Karpas-422 (cell line): ENCODE results near the gene OR52H1. TPM values are rescaled to one million over a fixed set of nuclear protein-coding genes. Genes with fewer than 3 reads are reported as not detected.

ENCODE experiments used
- DNase-seq: peaks from one replicate; pipeline ENCODE4 v3.0.0-alpha.2; 2015
- H2AFZ ChIP-seq: fragments of 200-600 bp; sonication (generic); 2 replicates; pipeline ENCODE4 v1.6.1; 2014; ENCODE audit warnings: antibody characterized with exemption, low read length, mixed read lengths
- H3K27ac ChIP-seq: fragments of 200-600 bp; sonication (generic); 2 replicates; pipeline ENCODE4 v1.5.1; 2014; ENCODE audit warnings: mild to moderate bottlenecking, low read length, moderate library complexity
- H3K27me3 ChIP-seq: fragments of 200-600 bp; sonication (generic); 2 replicates; pipeline ENCODE4 v1.6.1; 2014; ENCODE audit warnings: low read length, mixed read lengths
- H3K36me3 ChIP-seq: fragments of 200-600 bp; sonication (generic); 2 replicates; pipeline ENCODE4 v1.6.1; 2014; ENCODE audit warnings: low read length, mixed read lengths; ENCODE audit not compliant: insufficient read depth
- H3K4me1 ChIP-seq: fragments of 200-600 bp; sonication (generic); 2 replicates; pipeline ENCODE4 v1.6.1; 2014; ENCODE audit warnings: mild to moderate bottlenecking, low read length, mixed read lengths
- H3K4me2 ChIP-seq: fragments of 200-600 bp; sonication (generic); 2 replicates; pipeline ENCODE4 v1.6.1; 2014; ENCODE audit warnings: low read length, low read depth, mild to moderate bottlenecking; ENCODE audit not compliant: poor library complexity, severe bottlenecking
- H3K4me3 ChIP-seq: fragments of 200-600 bp; sonication (generic); 2 replicates; pipeline ENCODE4 v1.5.1; 2014; ENCODE audit warnings: mild to moderate bottlenecking, antibody characterized with exemption, low read length, mixed read lengths
- H3K79me2 ChIP-seq: fragments of 200-600 bp; sonication (generic); 2 replicates; pipeline ENCODE4 v1.6.1; 2014; ENCODE audit warnings: mild to moderate bottlenecking, low read length, mixed read lengths
- H3K9ac ChIP-seq: fragments of 200-600 bp; sonication (generic); 2 replicates; pipeline ENCODE4 v1.6.0; 2014; ENCODE audit warnings: low read length
- H3K9me2 ChIP-seq: fragments of 200-600 bp; sonication (generic), shearing (Covaris generic); replicated peaks from 2 replicates; pipeline ENCODE4 v1.6.0; 2014; ENCODE audit warnings: mild to moderate bottlenecking, low read length, moderate library complexity; ENCODE audit not compliant: insufficient read depth
- H3K9me3 ChIP-seq: fragments of 300-700, 200-600 bp; sonication (generic); 2 replicates; pipeline ENCODE4 v1.6.1; 2014; ENCODE audit warnings: low read length, mixed read lengths
- H4K20me1 ChIP-seq: fragments of 200-600 bp; sonication (generic); 2 replicates; pipeline ENCODE4 v1.6.1; 2014; ENCODE audit warnings: mild to moderate bottlenecking, antibody characterized with exemption, low read length, low read depth; ENCODE audit not compliant: insufficient read depth
- total RNA-seq: library from RNA; depleted of rRNA; stranded (reverse); fragments of >200 nt; shearing (Covaris generic); gene quantifications from 2 replicates; pipeline ENCODE4 v1.2.3, GENCODE V29; 2014; ENCODE audit warnings: low replicate concordance

Gene OR52H1
- total RNA-seq, 1 experiment from 2014 or later = 1.2 TPM

GRCh38 chr11:5528495-5528894, 19.8 kb downstream of the OR52H1 start:
- no peaks in the 10 kb centered on the region for H3K4me1 ChIP-seq
- H3K79me2 ChIP-seq = no peaks in the 10 kb centered on the region
- DNase-seq = no peak
- no peak overlapping the region for H3K27ac ChIP-seq
- H4K20me1 ChIP-seq = no peaks in the 10 kb centered on the region
- H3K27me3 ChIP-seq = no peaks in the 10 kb centered on the region
- no peak overlapping the region for H3K4me3 ChIP-seq
- H3K36me3 ChIP-seq = no peaks in the 10 kb centered on the region
- no peak overlapping the region for H2AFZ ChIP-seq
- H3K9ac ChIP-seq = no peak overlapping the region
- no peak overlapping the region for H3K4me2 ChIP-seq
- no peaks in the 10 kb centered on the region for H3K9me3 ChIP-seq
- no peaks in the 10 kb centered on the region for H3K9me2 ChIP-seq

GRCh38 chr11:5527716-5528115, 20.6 kb downstream of the OR52H1 start:
- Histone ChIP-seq H2AFZ (no peak overlapping the region), H3K27ac (no peak overlapping the region), H3K9me3 (no peaks in the 10 kb centered on the region), H3K27me3 (no peaks in the 10 kb centered on the region), H3K9me2 (no peaks in the 10 kb centered on the region), H3K36me3 (no peaks in the 10 kb centered on the region), H3K9ac (no peak overlapping the region), H4K20me1 (no peaks in the 10 kb centered on the region), H3K4me1 (no peaks in the 10 kb centered on the region), H3K79me2 (no peaks in the 10 kb centered on the region), H3K4me2 (no peak overlapping the region), H3K4me3 (no peak overlapping the region)
- no peak for DNase-seq

GRCh38 chr11:5524756-5525155, 23.6 kb downstream of the OR52H1 start:
- Histone ChIP-seq H3K9me3 (no peaks in the 10 kb centered on the region), H3K9me2 (no peaks in the 10 kb centered on the region), H3K4me3 (no peak overlapping the region), H3K36me3 (no peaks in the 10 kb centered on the region), H3K27me3 (no peaks in the 10 kb centered on the region), H3K4me2 (no peak overlapping the region), H3K27ac (no peak overlapping the region), H2AFZ (no peak overlapping the region), H4K20me1 (no peaks in the 10 kb centered on the region), H3K9ac (no peak overlapping the region), H3K4me1 (no peaks in the 10 kb centered on the region), H3K79me2 (no peaks in the 10 kb centered on the region)
- no peak for DNase-seq

- Histone ChIP-seq H3K4me2 (no peak overlapping the region), H3K4me1 (no peaks in the 10 kb centered on the region), H3K9ac (no peak overlapping the region), H3K79me2 (no peaks in the 10 kb centered on the region), H3K9me2 (no peaks in the 10 kb centered on the region), H3K36me3 (no peaks in the 10 kb centered on the region), H2AFZ (no peak overlapping the region), H3K4me3 (no peak overlapping the region), H3K27me3 (no peaks in the 10 kb centered on the region), H4K20me1 (no peaks in the 10 kb centered on the region), H3K9me3 (no peaks in the 10 kb centered on the region), H3K27ac (no peak overlapping the region)
- no peak for DNase-seq
These were observed 26.0 kb downstream of the OR52H1 start for GRCh38 chr11:5522308-5522707.

- H3K36me3 ChIP-seq = no peaks in the 10 kb centered on the region
- H3K4me3 ChIP-seq = no peak overlapping the region
- H3K9me2 ChIP-seq = no peaks in the 10 kb centered on the region
- H3K9ac ChIP-seq = no peak overlapping the region
- H2AFZ ChIP-seq = no peak overlapping the region
- DNase-seq = no peak
- no peaks in the 10 kb centered on the region for H3K9me3 ChIP-seq
- no peak overlapping the region for H3K4me2 ChIP-seq
- H3K27me3 ChIP-seq = no peaks in the 10 kb centered on the region
- H3K27ac ChIP-seq = no peak overlapping the region
- no peaks in the 10 kb centered on the region for H3K79me2 ChIP-seq
- H4K20me1 ChIP-seq = no peaks in the 10 kb centered on the region
- H3K4me1 ChIP-seq = no peaks in the 10 kb centered on the region
These were observed 26.8 kb downstream of the OR52H1 start for GRCh38 chr11:5521540-5521939.

- Histone ChIP-seq H3K9me2 (no peaks in the 10 kb centered on the region), H3K27ac (no peak within 1 kb of the TSS), H3K4me1 (no peaks in the 10 kb centered on the region), H3K79me2 (no peaks in the 10 kb centered on the region), H3K4me2 (no peak within 1 kb of the TSS), H2AFZ (no peak within 1 kb of the TSS), H3K9me3 (no peaks in the 10 kb centered on the region), H3K4me3 (no peak within 1 kb of the TSS), H3K36me3 (no peaks in the 10 kb centered on the region), H3K27me3 (no peaks in the 10 kb centered on the region), H4K20me1 (no peaks in the 10 kb centered on the region), H3K9ac (no peak within 1 kb of the TSS)
- no peak for DNase-seq
These were observed 31.7 kb downstream of the OR52H1 start, which contains the start of gene UBQLNL for GRCh38 chr11:5516599-5516998. Gene UBQLNL, minus strand, starts transcription at chr11:5516699. Its CDS starts 258 bp downstream, at chr11:5516441.

GRCh38 chr11:5514841-5515240, 33.5 kb downstream of the OR52H1 start:
- Histone ChIP-seq H3K9ac (no peak overlapping the region), H2AFZ (no peak overlapping the region), H3K9me3 (no peaks in the 10 kb centered on the region)

GRCh38 chr11:5509803-5510202, 38.5 kb downstream of the OR52H1 start, which contains the start of gene UBQLN3:
Gene UBQLN3, minus strand, starts transcription at chr11:5509957. Its CDS starts 399 bp downstream, at chr11:5509558.
- H4K20me1 ChIP-seq = no peaks in the 10 kb centered on the region
- H3K79me2 ChIP-seq = no peaks in the 10 kb centered on the region
- no peak within 1 kb of the TSS for H2AFZ ChIP-seq
- no peak within 1 kb of the TSS for H3K4me3 ChIP-seq
- no peaks in the 10 kb centered on the region for H3K36me3 ChIP-seq
- no peak within 1 kb of the TSS for H3K27ac ChIP-seq
- no peak within 1 kb of the TSS for H3K9ac ChIP-seq
- no peaks in the 10 kb centered on the region for H3K27me3 ChIP-seq
- no peak within 1 kb of the TSS for H3K4me2 ChIP-seq
- H3K9me3 ChIP-seq = no peaks in the 10 kb centered on the region
- no peaks in the 10 kb centered on the region for H3K9me2 ChIP-seq
- no peaks in the 10 kb centered on the region for H3K4me1 ChIP-seq
- DNase-seq = no peak

More at GRCh38 chr11:5514841-5515240, 33.5 kb downstream of the OR52H1 start:
- Histone ChIP-seq H3K79me2 (no peaks in the 10 kb centered on the region), H3K4me2 (no peak overlapping the region), H3K36me3 (no peaks in the 10 kb centered on the region), H3K27ac (no peak overlapping the region), H3K9me2 (no peaks in the 10 kb centered on the region), H4K20me1 (no peaks in the 10 kb centered on the region), H3K4me3 (no peak overlapping the region), H3K27me3 (no peaks in the 10 kb centered on the region), H3K4me1 (no peaks in the 10 kb centered on the region)
- DNase-seq = no peak

- H3K4me2 ChIP-seq = no peak overlapping the region
- no peaks in the 10 kb centered on the region for H3K9me3 ChIP-seq
- no peaks in the 10 kb centered on the region for H3K27me3 ChIP-seq
- no peaks in the 10 kb centered on the region for H3K36me3 ChIP-seq
- H3K9ac ChIP-seq = no peak overlapping the region
- no peaks in the 10 kb centered on the region for H3K9me2 ChIP-seq
- H4K20me1 ChIP-seq = no peaks in the 10 kb centered on the region
- H3K27ac ChIP-seq = no peak overlapping the region
- no peak for DNase-seq
- H3K4me1 ChIP-seq = no peaks in the 10 kb centered on the region
- H2AFZ ChIP-seq = no peak overlapping the region
- no peak overlapping the region for H3K4me3 ChIP-seq
- H3K79me2 ChIP-seq = no peaks in the 10 kb centered on the region
These were observed 39.7 kb downstream of the OR52H1 start for GRCh38 chr11:5508605-5509004.
